ENCODE data around the gene AKTIP.

Gene AKTIP

GRCh38 chr16:53480394-53480793 lies 22.6 kb downstream of the AKTIP start:
- no peak for DNase-seq (ENCODE audit: low read depth, low spot score)

- DNase-seq (ENCODE audit: low read depth, low spot score): no peak
These were observed 24.0 kb downstream of the AKTIP start for GRCh38 chr16:53478965-53479364.

- no peak for DNase-seq (ENCODE audit: low read depth, low spot score)
These were observed 26.1 kb downstream of the AKTIP start for GRCh38 chr16:53476867-53477266.

GRCh38 chr16:53465606-53466280 lies 37.3 kb downstream of the AKTIP start:
- no peak for DNase-seq (ENCODE audit: low read depth, low spot score)

- no peak for DNase-seq (ENCODE audit: low read depth, low spot score)
These were observed 44.4 kb downstream of the AKTIP start for GRCh38 chr16:53458635-53459034.

- no peak for DNase-seq (ENCODE audit: low read depth, low spot score)
These were observed 45.3 kb downstream of the AKTIP start for GRCh38 chr16:53457670-53458069.

- no peak for DNase-seq (ENCODE audit: low read depth, low spot score)
These were observed 46.4 kb downstream of the AKTIP start for GRCh38 chr16:53456625-53457024.

GRCh38 chr16:53453928-53454327 lies 49.1 kb downstream of the AKTIP start:
- no peak for DNase-seq (ENCODE audit: low read depth, low spot score)

GRCh38 chr16:53449816-53450517 lies 53.0 kb downstream of the AKTIP start:
- DNase-seq (ENCODE audit: low read depth, low spot score): no peak

- DNase-seq (ENCODE audit: low read depth, low spot score): no peak
These were observed 56.9 kb downstream of the AKTIP start for GRCh38 chr16:53446090-53446489.

- no peak for DNase-seq (ENCODE audit: low read depth, low spot score)
These were observed 57.5 kb downstream of the AKTIP start for GRCh38 chr16:53445534-53445933.

All from iPS DF 19.7 (cell line).